Measurements from ENCODE around the gene RNF13.

The RNF13 gene

DNA sequence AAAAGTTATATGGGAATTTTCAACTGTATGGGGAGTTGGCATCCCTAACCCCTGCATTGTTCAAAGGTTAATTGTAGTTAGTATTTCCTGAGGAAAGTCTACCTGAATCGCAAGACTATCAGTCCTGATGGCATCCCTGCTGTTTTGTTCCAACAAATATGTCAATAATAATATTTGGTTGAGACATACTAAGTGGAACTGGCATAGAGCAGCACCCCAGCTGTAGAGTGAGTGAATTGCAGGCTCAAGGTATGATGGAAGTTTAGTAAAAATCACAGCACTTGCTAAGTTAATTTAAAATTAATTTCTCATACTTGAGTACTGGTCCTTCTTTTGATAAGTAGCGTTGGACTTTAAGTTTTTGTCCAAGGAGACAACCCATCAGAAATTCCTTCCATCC is 42.8 kb upstream of the RNF13 start:
- H3K36me3 ChIP-seq (replicated peaks; ENCODE audit: insufficient read depth, low read length): no peaks in the 10 kb centered on the region
- H3K9me3 ChIP-seq (replicated peaks; ENCODE audit: insufficient read depth, low read length): no peaks in the 10 kb centered on the region
- TF ChIP-seq EZH2phosphoT487 (IDR thresholded peaks at IDR 0.05; ENCODE audit: low read length): no peak
- no peak; the same call in 1 of the 2 replicates for TF ChIP-seq CTCF (IDR thresholded peaks at IDR 0.05; ENCODE audit: low read length)
- no peak for TF ChIP-seq EZH2 (optimal IDR thresholded peaks at IDR 0.05; ENCODE audit: low read depth, low read length)
- H3K4me2 ChIP-seq (ENCODE audit: low read depth, low read length): no peak overlapping the region
- H3K27ac ChIP-seq (ENCODE audit: low read length): no peak overlapping the region
- no peak overlapping the region for H3K4me3 ChIP-seq (ENCODE audit: low read length)
- no peaks in the 10 kb centered on the region for H3K9me2 ChIP-seq (replicated peaks; ENCODE audit: insufficient read depth, low read length)
- H2AFZ ChIP-seq (ENCODE audit: low read length): no peak overlapping the region
- no peaks in the 10 kb centered on the region for H4K20me1 ChIP-seq (ENCODE audit: insufficient read depth, low read length)
- no peaks in the 10 kb centered on the region for H3K4me1 ChIP-seq (ENCODE audit: low read length)
- DNase-seq: no peak
- H3K9ac ChIP-seq (ENCODE audit: low read length): no peak overlapping the region
- no peaks in the 10 kb centered on the region for H3K79me2 ChIP-seq (ENCODE audit: low read length)
- H3F3A ChIP-seq (ENCODE audit: insufficient read depth, low read length): no peaks in the 10 kb centered on the region
- H3K27me3 ChIP-seq (replicated peaks; ENCODE audit: insufficient read depth, low read length): no peaks in the 10 kb centered on the region

GRCh38 chr3:149771652-149772271 is 41.3 kb upstream of the RNF13 start:
- H3K9me2 ChIP-seq (replicated peaks; ENCODE audit: insufficient read depth, low read length): no peaks in the 10 kb centered on the region
- no peaks in the 10 kb centered on the region for H3K9me3 ChIP-seq (replicated peaks; ENCODE audit: insufficient read depth, low read length)
- H3F3A ChIP-seq (ENCODE audit: insufficient read depth, low read length): no peaks in the 10 kb centered on the region
- H3K4me3 ChIP-seq (ENCODE audit: low read length): no peak overlapping the region
- no peaks in the 10 kb centered on the region for H3K36me3 ChIP-seq (replicated peaks; ENCODE audit: insufficient read depth, low read length)
- H2AFZ ChIP-seq (ENCODE audit: low read length): no peak overlapping the region
- H3K27me3 ChIP-seq (replicated peaks; ENCODE audit: insufficient read depth, low read length): no peaks in the 10 kb centered on the region
- H3K79me2 ChIP-seq (ENCODE audit: low read length): no peaks in the 10 kb centered on the region
- no peaks in the 10 kb centered on the region for H4K20me1 ChIP-seq (ENCODE audit: insufficient read depth, low read length)
- H3K9ac ChIP-seq (ENCODE audit: low read length): no peak overlapping the region
- H3K4me2 ChIP-seq (ENCODE audit: low read depth, low read length): no peak overlapping the region
- no peak for TF ChIP-seq EZH2 (optimal IDR thresholded peaks at IDR 0.05; ENCODE audit: low read depth, low read length)
- TF ChIP-seq CTCF (IDR thresholded peaks at IDR 0.05; ENCODE audit: low read length): peak; percentile 79
- no peak for TF ChIP-seq EZH2phosphoT487 (IDR thresholded peaks at IDR 0.05; ENCODE audit: low read length)
- no peaks in the 10 kb centered on the region for H3K4me1 ChIP-seq (ENCODE audit: low read length)
- peak; percentile 15 for DNase-seq
- no peak overlapping the region for H3K27ac ChIP-seq (ENCODE audit: low read length)

DNA sequence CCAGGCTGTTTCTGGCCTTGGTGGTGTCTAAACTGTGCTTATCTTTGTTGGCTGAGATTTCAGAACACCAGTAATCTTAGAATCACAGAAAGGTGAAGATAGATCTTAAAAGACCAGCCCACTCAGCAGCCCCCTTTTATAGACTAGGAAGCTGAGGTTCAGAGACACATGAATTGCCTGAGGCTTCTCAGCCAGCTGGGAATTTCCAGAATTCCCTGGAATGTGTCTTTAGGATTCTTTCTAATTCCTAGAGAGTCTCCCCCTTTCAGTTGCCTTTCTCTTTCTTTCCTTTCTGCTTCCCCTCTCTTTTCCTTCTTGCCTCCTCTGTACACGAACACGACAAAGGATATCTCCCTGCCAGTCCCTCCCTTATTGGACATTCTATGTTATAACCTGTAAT is 40.2 kb upstream of the RNF13 start:
- no peak overlapping the region for H3K27ac ChIP-seq (ENCODE audit: low read length)
- H3K9me2 ChIP-seq (replicated peaks; ENCODE audit: insufficient read depth, low read length): no peaks in the 10 kb centered on the region
- no peaks in the 10 kb centered on the region for H3K27me3 ChIP-seq (replicated peaks; ENCODE audit: insufficient read depth, low read length)
- H3K9me3 ChIP-seq (replicated peaks; ENCODE audit: insufficient read depth, low read length): no peaks in the 10 kb centered on the region
- no peak overlapping the region for H3K4me2 ChIP-seq (ENCODE audit: low read depth, low read length)
- H3F3A ChIP-seq (ENCODE audit: insufficient read depth, low read length): no peaks in the 10 kb centered on the region
- H3K79me2 ChIP-seq (ENCODE audit: low read length): no peaks in the 10 kb centered on the region
- no peaks in the 10 kb centered on the region for H4K20me1 ChIP-seq (ENCODE audit: insufficient read depth, low read length)
- no peaks in the 10 kb centered on the region for H3K4me1 ChIP-seq (ENCODE audit: low read length)
- no peaks in the 10 kb centered on the region for H3K36me3 ChIP-seq (replicated peaks; ENCODE audit: insufficient read depth, low read length)
- DNase-seq: no peak
- H3K4me3 ChIP-seq (ENCODE audit: low read length): no peak overlapping the region
- TF ChIP-seq CTCF (IDR thresholded peaks at IDR 0.05; ENCODE audit: low read length) (no peak), EZH2 (optimal IDR thresholded peaks at IDR 0.05; ENCODE audit: low read depth, low read length) (no peak), EZH2phosphoT487 (IDR thresholded peaks at IDR 0.05; ENCODE audit: low read length) (no peak)
- H3K9ac ChIP-seq (ENCODE audit: low read length): no peak overlapping the region
- H2AFZ ChIP-seq (ENCODE audit: low read length): no peak overlapping the region

Measured in MM.1S (cell line).